ENCODE results near the gene FOXP1. TPM values are rescaled to one million over a fixed set of nuclear protein-coding genes. Genes with fewer than 3 reads are reported as not detected.

FOXP1 gene
- total RNA-seq, 2 donors from 2014 or later = 119 to 199 TPM

Other genes with a start within 250 kb of the FOXP1 start
- gene EIF4E3, start 141.7 kb upstream of the FOXP1 start, total RNA-seq = 10 to 100 TPM; 24.6 to 29.7 TPM
- gene GPR27, start 170.1 kb upstream of the FOXP1 start, total RNA-seq = under 1 TPM in 1 of 2 donors, not detected in 1; 0.74 TPM
- not detected for gene PROK2, start 201.4 kb upstream of the FOXP1 start, total RNA-seq

All from activated naive CD4-positive, alpha-beta T cell treated with anti-CD3 and anti-CD28 coated beads, Interleukin-2, amount 50 U/mL, for 72 hours (primary cell).